Activated CD4-positive, alpha-beta T cell treated with anti-CD3 and anti-CD28 coated beads, Interleukin-2, amount 50 U/mL, for 4 hours (primary cell): ENCODE results near the gene LOXL1.

Source experiments
- DNase-seq, 2 experiments: peaks; one replicate each; pipeline ENCODE4 v3.0.0-alpha.2; 2020

Gene LOXL1

GRCh38 chr15:73994912-73995622 is 68.8 kb downstream of the LOXL1 start:
- no peak for DNase-seq

- no peak for DNase-seq
Measured at GRCh38 chr15:73996267-73996666, 70.0 kb downstream of the LOXL1 start.

- DNase-seq, result no peak
Measured at GRCh38 chr15:73996939-73997338, 70.7 kb downstream of the LOXL1 start.

- no peak for DNase-seq
Measured at GRCh38 chr15:73997986-73998385, 71.7 kb downstream of the LOXL1 start.
